ENCODE measurements around the gene OPHN1. TPM values are rescaled to one million over a fixed set of nuclear protein-coding genes. Genes with fewer than 3 reads are reported as not detected.

Gene OPHN1
- total RNA-seq, 6 donors from 2014 or later: 10.0 to 40.9 (median 10.8) TPM

DNA sequence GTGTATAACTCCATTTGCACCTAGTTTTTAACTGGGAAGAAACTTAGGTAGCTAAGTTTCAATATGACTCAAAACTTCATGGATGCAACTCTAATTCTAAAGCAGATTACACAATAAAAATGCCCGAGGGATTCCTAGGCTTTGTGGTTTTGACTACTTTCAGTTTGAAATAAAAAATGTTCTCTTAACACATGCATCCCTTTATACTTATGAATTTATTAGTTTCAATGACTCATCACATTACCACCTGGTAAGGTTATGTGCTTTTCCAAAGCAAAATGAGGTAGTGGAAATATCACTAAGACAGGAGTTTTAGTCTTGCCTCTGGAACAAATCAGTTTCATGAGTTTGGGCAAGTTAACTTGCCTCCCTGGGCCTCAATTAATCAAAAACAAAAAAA lies 125.5 kb downstream of the OPHN1 start:
- Histone ChIP-seq H3K4me3 (no peak overlapping the region), H3K27me3 (no peaks in the 10 kb centered on the region), H3K9me3 (no peaks in the 10 kb centered on the region), H3K27ac (no peak overlapping the region), H3K36me3 (no peaks in the 10 kb centered on the region), H3K4me1 (no peaks in the 10 kb centered on the region)
- ATAC-seq (ENCODE audit: low FRiP score in 2 of 2) (peak in 1 of 2 donors; percentile 65), DNase-seq (no peak)
- WGBS, 2 donors: 40 to 42% methylated on average over 1 of the region's 1 CpG
- no peak for TF ChIP-seq POLR2AphosphoS5 (IDR thresholded peaks at IDR 0.05)
- no peak for TF ChIP-seq POLR2A (IDR thresholded peaks at IDR 0.05)
- TF ChIP-seq, protein P1, sequence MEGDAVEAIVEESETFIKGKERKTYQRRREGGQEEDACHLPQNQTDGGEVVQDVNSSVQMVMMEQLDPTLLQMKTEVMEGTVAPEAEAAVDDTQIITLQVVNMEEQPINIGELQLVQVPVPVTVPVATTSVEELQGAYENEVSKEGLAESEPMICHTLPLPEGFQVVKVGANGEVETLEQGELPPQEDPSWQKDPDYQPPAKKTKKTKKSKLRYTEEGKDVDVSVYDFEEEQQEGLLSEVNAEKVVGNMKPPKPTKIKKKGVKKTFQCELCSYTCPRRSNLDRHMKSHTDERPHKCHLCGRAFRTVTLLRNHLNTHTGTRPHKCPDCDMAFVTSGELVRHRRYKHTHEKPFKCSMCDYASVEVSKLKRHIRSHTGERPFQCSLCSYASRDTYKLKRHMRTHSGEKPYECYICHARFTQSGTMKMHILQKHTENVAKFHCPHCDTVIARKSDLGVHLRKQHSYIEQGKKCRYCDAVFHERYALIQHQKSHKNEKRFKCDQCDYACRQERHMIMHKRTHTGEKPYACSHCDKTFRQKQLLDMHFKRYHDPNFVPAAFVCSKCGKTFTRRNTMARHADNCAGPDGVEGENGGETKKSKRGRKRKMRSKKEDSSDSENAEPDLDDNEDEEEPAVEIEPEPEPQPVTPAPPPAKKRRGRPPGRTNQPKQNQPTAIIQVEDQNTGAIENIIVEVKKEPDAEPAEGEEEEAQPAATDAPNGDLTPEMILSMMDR (IDR thresholded peaks at IDR 0.05): no peak
- no peak for TF ChIP-seq EP300 (IDR thresholded peaks at IDR 0.05)

DNA sequence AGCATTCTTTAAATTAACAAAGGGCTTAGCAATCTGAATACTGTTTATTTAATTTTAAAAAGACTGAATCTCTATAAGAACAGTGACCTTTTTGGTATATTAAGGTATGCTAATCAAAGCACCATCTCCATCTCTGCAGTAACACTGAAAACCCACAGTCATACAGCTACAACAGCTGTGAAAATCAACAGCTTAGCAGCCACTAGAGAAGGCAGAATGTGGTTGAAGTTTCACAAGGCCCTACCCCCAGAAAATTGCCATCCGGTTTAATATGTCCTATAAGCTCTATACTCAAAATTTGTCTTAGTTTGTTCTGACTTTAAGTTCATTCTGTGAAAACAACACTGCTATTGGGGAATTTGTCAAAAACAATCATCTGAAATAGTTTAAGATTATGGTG lies 128.7 kb downstream of the OPHN1 start:
- Histone ChIP-seq H3K27me3 (no peaks in the 10 kb centered on the region), H3K27ac (no peak overlapping the region), H3K4me3 (no peak overlapping the region), H3K9me3 (no peaks in the 10 kb centered on the region), H3K4me1 (no peaks in the 10 kb centered on the region), H3K36me3 (no peaks in the 10 kb centered on the region)
- ATAC-seq (ENCODE audit: low FRiP score in 2 of 2): no peak
- no peak for TF ChIP-seq POLR2A (IDR thresholded peaks at IDR 0.05)
- 92% methylated on average over 1 of the region's 1 CpG for WGBS, 2 donors
- no peak for DNase-seq

DNA sequence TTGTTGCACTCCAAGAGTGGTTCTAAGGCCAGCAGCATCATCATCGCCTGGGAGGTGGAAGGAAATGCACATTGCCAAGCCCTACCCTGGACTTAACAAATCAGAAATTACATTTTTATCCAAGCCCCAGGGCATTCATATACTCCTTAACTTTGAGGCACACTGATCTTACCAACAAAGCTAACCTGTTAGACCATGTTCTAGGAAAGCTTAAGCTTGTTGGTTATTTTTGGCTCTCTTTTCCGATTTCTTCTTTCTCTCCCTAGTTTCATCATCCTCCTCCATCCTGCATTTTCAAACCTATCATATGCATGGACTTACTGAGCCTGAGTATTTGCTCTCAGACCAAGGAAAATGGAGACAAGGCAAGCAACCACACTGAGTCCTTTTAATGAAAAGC lies 133.4 kb downstream of the OPHN1 start:
- WGBS, 2 donors: 66 to 89% methylated on average over 1 to 2 of the region's 2 CpGs
- H3K4me3 ChIP-seq: no peak overlapping the region
- DNase-seq (no peak), ATAC-seq (ENCODE audit: low FRiP score in 2 of 2) (no peak)
- no peak overlapping the region for H3K27ac ChIP-seq
- no peaks in the 10 kb centered on the region for H3K4me1 ChIP-seq
- no peaks in the 10 kb centered on the region for H3K9me3 ChIP-seq
- no peaks in the 10 kb centered on the region for H3K36me3 ChIP-seq
- H3K27me3 ChIP-seq: no peaks in the 10 kb centered on the region
- no peak for TF ChIP-seq POLR2A (IDR thresholded peaks at IDR 0.05)
- no peak for TF ChIP-seq POLR2AphosphoS5 (IDR thresholded peaks at IDR 0.05)
- TF ChIP-seq, protein P1 (IDR thresholded peaks at IDR 0.05): no peak
- no peak for TF ChIP-seq EP300 (IDR thresholded peaks at IDR 0.05)

DNA sequence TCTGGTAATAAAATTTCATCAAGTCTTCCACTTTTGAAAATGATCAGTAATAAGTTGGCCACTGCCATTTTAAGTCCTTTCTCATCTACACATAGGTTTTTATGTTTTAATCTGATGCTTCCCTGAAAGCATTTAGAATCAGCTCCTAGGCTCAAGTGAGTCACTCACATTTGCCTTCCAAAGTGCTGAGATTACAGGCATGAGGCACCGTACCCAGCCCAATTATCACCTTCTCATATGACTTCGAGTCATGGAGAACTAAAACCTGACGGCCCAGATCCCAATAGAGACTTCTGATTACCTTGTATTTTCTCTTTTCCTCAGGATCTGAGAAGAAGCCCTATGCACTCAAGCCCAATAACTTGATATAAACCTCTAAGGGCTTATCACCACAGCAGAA lies 140.8 kb downstream of the OPHN1 start:
- 82 to 88% methylated on average over 3 of the region's 3 CpGs for WGBS, 2 donors
- H3K36me3 ChIP-seq: no peaks in the 10 kb centered on the region
- ATAC-seq (ENCODE audit: low FRiP score in 2 of 2): no peak

DNA sequence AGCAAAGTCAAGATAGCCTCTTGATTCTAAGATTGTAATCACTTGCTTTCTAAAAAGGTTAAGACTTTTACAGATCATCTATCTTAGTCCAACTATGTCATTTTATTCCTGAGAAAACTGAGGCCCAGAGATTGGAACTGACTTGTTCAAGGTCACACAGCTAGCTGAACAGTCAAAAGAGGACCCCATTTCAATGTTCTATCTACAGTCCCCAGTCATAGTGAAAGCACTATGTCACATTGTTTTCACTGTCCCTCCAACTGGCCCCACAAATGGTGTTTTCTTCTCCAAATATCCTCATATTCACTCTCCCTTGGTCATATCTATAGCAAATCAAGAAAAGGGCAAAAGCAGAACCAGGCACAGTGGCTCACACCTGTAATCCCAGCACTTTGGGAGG lies 145.2 kb downstream of the OPHN1 start:
- no peak overlapping the region for H3K4me3 ChIP-seq

More for the DNA sequence above, 140.8 kb downstream of the OPHN1 start:
- Histone ChIP-seq H3K9me3 (no peaks in the 10 kb centered on the region), H3K27me3 (no peaks in the 10 kb centered on the region), H3K4me3 (no peak overlapping the region), H3K27ac (no peak overlapping the region), H3K4me1 (no peaks in the 10 kb centered on the region)
- DNase-seq: no peak
- no peak for TF ChIP-seq POLR2AphosphoS5 (IDR thresholded peaks at IDR 0.05)
- TF ChIP-seq EP300 (IDR thresholded peaks at IDR 0.05): no peak
- TF ChIP-seq, protein P1 (IDR thresholded peaks at IDR 0.05): no peak

More for the DNA sequence above, 145.2 kb downstream of the OPHN1 start:
- Histone ChIP-seq H3K4me1 (no peaks in the 10 kb centered on the region), H3K9me3 (no peaks in the 10 kb centered on the region), H3K27me3 (no peaks in the 10 kb centered on the region), H3K27ac (no peak overlapping the region), H3K36me3 (no peaks in the 10 kb centered on the region)
- no peak for DNase-seq
- TF ChIP-seq, protein P1 (IDR thresholded peaks at IDR 0.05): no peak
- TF ChIP-seq POLR2AphosphoS5 (IDR thresholded peaks at IDR 0.05) (no peak), POLR2A (IDR thresholded peaks at IDR 0.05) (no peak), EP300 (IDR thresholded peaks at IDR 0.05) (no peak)
- no peak for ATAC-seq (ENCODE audit: low FRiP score in 2 of 2)

All from upper lobe of left lung (tissue), 6 donors.